ENCODE measurements around the gene UBXN10.
"Not testable (repeated sequence)": the region's sequence is repeated elsewhere in the genome, so short reads cannot be mapped to it uniquely, and the experiment has no call there.

DNA sequence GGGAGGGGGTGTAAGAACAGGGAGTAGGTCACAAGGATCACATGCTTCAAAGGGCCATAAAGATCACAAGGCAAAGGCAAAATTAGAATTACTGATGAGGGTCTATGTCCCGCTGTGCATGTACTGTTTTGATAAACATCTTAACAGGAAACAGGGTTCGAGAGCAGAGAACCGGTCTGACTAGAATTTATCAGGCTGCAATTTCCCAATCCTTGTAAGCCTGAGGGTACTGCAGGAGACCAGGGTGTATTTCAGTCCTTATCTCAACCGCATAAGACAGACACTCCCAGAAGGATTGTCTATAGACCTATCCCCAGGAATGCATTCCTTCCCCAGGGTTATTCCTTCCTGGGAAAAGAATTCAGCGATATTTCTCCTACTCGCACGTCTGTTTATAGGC lies 46.7 kb downstream of the UBXN10 start:
- TF ChIP-seq, protein P1, sequence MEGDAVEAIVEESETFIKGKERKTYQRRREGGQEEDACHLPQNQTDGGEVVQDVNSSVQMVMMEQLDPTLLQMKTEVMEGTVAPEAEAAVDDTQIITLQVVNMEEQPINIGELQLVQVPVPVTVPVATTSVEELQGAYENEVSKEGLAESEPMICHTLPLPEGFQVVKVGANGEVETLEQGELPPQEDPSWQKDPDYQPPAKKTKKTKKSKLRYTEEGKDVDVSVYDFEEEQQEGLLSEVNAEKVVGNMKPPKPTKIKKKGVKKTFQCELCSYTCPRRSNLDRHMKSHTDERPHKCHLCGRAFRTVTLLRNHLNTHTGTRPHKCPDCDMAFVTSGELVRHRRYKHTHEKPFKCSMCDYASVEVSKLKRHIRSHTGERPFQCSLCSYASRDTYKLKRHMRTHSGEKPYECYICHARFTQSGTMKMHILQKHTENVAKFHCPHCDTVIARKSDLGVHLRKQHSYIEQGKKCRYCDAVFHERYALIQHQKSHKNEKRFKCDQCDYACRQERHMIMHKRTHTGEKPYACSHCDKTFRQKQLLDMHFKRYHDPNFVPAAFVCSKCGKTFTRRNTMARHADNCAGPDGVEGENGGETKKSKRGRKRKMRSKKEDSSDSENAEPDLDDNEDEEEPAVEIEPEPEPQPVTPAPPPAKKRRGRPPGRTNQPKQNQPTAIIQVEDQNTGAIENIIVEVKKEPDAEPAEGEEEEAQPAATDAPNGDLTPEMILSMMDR (IDR thresholded peaks at IDR 0.05) = not testable (repeated sequence)
- not testable (repeated sequence) for TF ChIP-seq ZFX (IDR thresholded peaks at IDR 0.05; ENCODE audit: borderline replicate concordance)

Measured in 22Rv1 (cell line).